Measurements from ENCODE around the gene ARSI. TPM values are rescaled to one million over a fixed set of nuclear protein-coding genes. Genes with fewer than 3 reads are reported as not detected.

The ARSI gene
- total RNA-seq, 3 donors from 2014 or later, result 0.48 to 1.3 (median 0.98) TPM

DNA sequence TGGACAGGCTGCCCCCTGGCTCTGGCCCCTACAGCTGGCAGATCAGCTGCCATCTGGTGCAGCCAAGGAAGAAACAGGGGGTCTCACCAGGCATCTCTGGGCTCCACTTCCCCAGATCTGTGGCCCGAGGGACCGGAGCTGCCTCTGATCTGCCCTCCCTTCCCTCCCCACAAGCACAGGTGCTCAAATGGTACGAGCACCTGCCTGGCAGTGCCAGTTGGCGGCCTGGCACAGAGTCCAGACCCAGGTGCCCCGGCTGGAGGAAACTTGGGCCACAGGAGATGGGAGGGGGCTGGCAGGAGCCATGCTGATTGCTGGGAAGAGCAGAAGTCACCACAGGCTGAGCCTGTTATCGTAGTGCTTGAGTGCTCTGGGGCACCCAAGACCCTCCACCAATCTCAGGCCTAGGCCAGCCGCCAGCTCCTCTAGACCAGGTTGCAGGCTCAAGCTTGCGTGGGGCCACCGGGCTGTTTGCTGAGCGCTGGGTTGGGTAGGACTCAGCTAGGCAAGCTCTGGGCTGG is 8.1 kb downstream of the ARSI start:
- intact Hi-C loops (cut with DNase I; ENCODE audit: low total_unique reads), result no loop called here
- TF ChIP-seq POLR2AphosphoS5 (IDR thresholded peaks at IDR 0.05) (no peak), POLR2A (IDR thresholded peaks at IDR 0.05) (no peak), CTCF (IDR thresholded peaks at IDR 0.05) (no peak)
- no peak overlapping the region for H3K27ac ChIP-seq

GRCh38 chr5:150293091-150293941 is 9.4 kb downstream of the ARSI start:
- no peak for DNase-seq (ENCODE audit: low spot score in 2 of 2)
- TF ChIP-seq POLR2A (IDR thresholded peaks at IDR 0.05), result no peak
- intact Hi-C loops (cut with DNase I; ENCODE audit: low total_unique reads), result no loop called here

More for the DNA sequence above, 8.1 kb downstream of the ARSI start:
- Histone ChIP-seq H3K4me3 (no peak overlapping the region), H3K9me3 (no peaks in the 10 kb centered on the region), H3K36me3 (no peaks in the 10 kb centered on the region), H3K4me1 (no peaks in the 10 kb centered on the region), H3K27me3 (no peaks in the 10 kb centered on the region)
- no peak for DNase-seq (ENCODE audit: low spot score in 2 of 2)

DNA sequence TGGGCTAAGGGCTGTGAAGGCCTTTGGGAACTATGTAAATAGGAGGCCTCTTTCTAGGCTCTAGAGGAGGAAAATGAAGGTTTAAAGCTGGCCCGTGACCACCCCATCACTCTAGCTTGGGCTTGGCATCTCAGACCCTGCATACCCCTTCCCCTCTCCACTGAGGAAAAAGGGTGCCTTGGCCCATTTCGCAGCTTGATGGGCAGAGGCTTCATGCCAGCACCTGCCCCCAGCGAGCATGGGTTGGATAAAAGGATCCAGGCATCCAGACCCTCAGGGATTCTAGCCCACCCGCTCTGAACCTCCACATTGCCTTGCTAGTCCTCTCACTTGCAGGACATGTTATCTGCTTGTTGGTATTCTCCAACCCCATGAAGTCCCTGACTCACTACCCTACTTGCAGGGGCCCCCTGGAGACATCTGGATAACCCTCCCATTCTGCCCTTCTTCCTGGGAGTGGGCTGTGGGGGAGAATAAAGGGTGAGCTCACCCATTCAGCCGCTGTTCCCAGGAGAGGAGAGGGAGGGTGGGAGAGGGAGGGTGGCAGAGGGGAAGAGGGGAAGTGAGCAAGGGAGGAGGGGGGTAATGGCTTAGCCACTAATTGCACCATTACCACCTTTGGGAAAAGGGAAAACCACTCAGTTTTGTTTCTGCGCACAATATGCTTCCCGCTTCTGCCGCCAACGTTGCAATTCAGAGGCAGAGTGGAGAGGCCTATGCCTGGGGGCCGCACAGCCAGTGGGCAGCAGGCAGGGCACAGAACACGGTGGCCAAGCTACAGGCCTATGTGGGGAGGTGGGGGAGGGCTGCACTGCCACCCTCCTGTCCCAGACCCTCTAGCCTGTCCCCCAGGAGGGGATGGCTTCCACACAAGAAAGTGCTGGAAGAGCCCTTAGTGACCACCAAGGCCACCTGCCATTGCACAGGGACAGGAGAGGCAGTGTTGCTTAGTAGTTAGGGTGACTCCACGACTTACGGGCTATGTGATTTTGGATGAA is 11.0 kb downstream of the ARSI start:
- Histone ChIP-seq H3K36me3 (no peaks in the 10 kb centered on the region), H3K4me3 (no peak overlapping the region), H3K9me3 (no peaks in the 10 kb centered on the region), H3K27ac (no peak overlapping the region), H3K4me1 (no peaks in the 10 kb centered on the region), H3K27me3 (no peaks in the 10 kb centered on the region)
- TF ChIP-seq POLR2AphosphoS5 (IDR thresholded peaks at IDR 0.05), result no peak
- no peak for TF ChIP-seq POLR2A (IDR thresholded peaks at IDR 0.05)
- TF ChIP-seq CTCF (IDR thresholded peaks at IDR 0.05), result no peak
- intact Hi-C loops (cut with DNase I; ENCODE audit: low total_unique reads), result no loop called here
- no peak for DNase-seq (ENCODE audit: low spot score in 2 of 2)

More at GRCh38 chr5:150293091-150293941, 9.4 kb downstream of the ARSI start:
- Histone ChIP-seq H3K27ac (no peak overlapping the region), H3K4me3 (no peak overlapping the region), H3K27me3 (no peaks in the 10 kb centered on the region), H3K36me3 (no peaks in the 10 kb centered on the region), H3K4me1 (no peaks in the 10 kb centered on the region), H3K9me3 (no peaks in the 10 kb centered on the region)

DNA sequence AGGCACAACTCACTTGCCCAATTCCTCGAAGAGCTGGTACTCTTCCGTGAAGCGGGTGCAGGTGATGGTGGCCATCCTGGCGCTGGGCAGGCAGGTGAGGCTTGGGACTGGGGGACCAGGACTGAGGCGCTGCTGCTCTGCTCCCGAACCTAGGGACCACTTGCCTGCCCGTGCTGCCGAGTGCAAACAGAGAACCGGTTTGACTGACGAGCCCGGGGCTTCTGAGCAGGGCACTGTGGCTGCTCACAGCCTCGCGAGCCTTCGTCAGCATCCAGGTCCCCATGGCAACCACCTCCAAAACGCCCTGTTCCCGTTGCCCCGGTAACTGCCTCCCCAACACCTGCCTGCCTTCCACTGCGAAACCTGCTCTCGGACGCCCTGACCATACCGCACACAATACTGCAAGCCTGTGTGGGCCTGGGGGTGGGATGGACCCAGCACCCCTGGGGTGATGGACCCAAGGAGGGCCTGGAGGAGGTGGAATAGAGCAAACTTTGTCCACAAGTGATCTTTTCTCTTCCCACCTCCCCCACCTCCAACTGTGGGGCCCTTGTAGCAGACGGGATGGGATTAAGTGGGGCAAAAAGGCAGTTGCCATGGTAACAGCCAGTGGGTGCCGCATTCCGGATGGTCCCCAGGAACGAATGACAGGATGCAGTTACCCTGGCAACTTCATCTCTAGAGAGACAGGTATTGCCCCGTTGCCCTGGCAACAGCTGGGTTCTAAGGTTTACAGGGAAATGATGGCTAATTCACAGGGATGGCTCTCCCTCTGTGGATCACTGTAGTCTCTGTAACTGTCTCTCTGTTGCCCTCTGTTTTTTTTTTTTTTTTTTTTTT is 12.9 kb downstream of the ARSI start, which contains the start of gene CAMK2A:
Gene CAMK2A, minus strand, starts transcription at position 223 of the 840 bp plus-strand sequence. Its CDS starts 148 bp downstream, at position 75.
- no peak within 1 kb of the TSS for H3K4me3 ChIP-seq
- no peak within 1 kb of the TSS for H3K27ac ChIP-seq
- no peaks in the 10 kb centered on the region for H3K27me3 ChIP-seq
- no peak for DNase-seq (ENCODE audit: low spot score in 2 of 2)
- no peaks in the 10 kb centered on the region for H3K9me3 ChIP-seq
- H3K36me3 ChIP-seq, result no peaks in the 10 kb centered on the region
- H3K4me1 ChIP-seq, result no peaks in the 10 kb centered on the region
- TF ChIP-seq POLR2A (IDR thresholded peaks at IDR 0.05) (no peak), POLR2AphosphoS5 (IDR thresholded peaks at IDR 0.05) (no peak), CTCF (IDR thresholded peaks at IDR 0.05) (no peak)
- intact Hi-C loops (cut with DNase I; ENCODE audit: low total_unique reads), result no loop called here

- DNase-seq (ENCODE audit: low spot score in 2 of 2), result no peak
- H3K4me1 ChIP-seq, result no peaks in the 10 kb centered on the region
- H3K9me3 ChIP-seq, result no peaks in the 10 kb centered on the region
- intact Hi-C loops (cut with DNase I; ENCODE audit: low total_unique reads), result no loop called here
- H3K27me3 ChIP-seq, result no peaks in the 10 kb centered on the region
- TF ChIP-seq CTCF (IDR thresholded peaks at IDR 0.05) (no peak), POLR2A (IDR thresholded peaks at IDR 0.05) (no peak), POLR2AphosphoS5 (IDR thresholded peaks at IDR 0.05) (no peak)
- no peak overlapping the region for H3K27ac ChIP-seq
- H3K4me3 ChIP-seq, result no peak overlapping the region
- H3K36me3 ChIP-seq, result no peaks in the 10 kb centered on the region
Observed at GRCh38 chr5:150288791-150289190, 13.9 kb downstream of the ARSI start.
